Measurements from ENCODE around the gene RFX6.
A peak's percentile ranks its signal among the peaks of the same experiment; 100 is the strongest.

RFX6 gene

DNA sequence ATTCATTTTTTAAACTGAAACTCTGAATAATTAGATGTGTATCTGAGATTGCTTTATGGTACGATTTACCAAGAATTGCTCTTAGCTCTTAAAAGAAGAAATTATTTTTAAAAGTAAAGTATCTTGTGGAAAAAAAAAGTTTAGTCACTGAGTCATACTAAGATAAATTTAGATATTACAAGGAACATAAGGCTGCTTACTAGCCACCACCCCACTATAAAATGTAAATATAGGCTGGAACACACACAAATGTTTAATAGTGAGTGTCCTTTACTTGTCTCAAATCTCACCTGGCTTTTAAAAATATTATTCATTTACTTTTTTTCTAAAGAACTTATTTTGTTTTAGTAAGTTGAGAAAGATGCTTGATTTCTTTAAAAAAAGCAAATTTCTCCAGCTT lies 17.6 kb downstream of the RFX6 start:
- FAIRE-seq: no peak

DNA sequence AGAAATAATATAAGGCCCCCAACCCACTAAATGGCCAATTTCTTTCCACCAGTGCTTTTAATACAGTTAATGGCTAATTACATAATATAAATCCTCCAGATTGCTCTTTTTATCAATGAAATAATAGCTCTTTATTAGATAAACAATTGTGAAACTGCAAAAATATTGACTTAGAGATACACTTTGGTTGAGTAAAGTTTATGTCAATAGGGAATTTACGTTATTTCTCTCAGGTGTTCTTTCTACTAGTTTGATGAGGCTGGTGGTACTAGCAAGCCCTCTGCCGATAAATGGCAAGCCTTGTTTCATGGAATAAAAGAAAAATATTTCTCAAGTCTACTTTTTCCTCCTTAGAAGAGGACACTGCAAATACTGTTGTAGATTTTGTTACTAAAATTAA lies 18.9 kb downstream of the RFX6 start:
- FAIRE-seq (no peak), DNase-seq (ENCODE audit: insufficient read length, low spot score) (no peak)

More for the DNA sequence above, 17.6 kb downstream of the RFX6 start:
- no peak for DNase-seq (ENCODE audit: insufficient read length, low spot score)

DNA sequence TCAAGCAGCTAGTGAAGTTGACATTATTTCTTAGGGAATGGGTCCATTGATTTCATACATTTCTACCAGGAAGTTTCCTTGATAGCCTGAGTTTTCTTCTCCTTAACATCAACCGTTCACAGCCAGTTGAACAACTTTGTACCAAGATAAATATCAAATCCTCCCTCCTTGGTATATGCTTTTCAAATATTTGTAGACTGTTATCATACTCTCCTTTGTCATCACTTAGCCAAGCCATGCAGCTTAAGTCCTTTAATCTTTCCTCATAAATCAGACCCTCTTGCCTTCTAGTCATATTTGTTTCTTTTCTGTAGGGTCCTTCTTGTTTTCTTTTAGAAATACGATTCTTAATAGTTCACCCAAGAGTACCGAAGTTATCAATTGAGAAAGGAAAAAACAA lies 25.6 kb downstream of the RFX6 start:
- no peak for FAIRE-seq
- no peak for DNase-seq (ENCODE audit: insufficient read length, low spot score)

DNA sequence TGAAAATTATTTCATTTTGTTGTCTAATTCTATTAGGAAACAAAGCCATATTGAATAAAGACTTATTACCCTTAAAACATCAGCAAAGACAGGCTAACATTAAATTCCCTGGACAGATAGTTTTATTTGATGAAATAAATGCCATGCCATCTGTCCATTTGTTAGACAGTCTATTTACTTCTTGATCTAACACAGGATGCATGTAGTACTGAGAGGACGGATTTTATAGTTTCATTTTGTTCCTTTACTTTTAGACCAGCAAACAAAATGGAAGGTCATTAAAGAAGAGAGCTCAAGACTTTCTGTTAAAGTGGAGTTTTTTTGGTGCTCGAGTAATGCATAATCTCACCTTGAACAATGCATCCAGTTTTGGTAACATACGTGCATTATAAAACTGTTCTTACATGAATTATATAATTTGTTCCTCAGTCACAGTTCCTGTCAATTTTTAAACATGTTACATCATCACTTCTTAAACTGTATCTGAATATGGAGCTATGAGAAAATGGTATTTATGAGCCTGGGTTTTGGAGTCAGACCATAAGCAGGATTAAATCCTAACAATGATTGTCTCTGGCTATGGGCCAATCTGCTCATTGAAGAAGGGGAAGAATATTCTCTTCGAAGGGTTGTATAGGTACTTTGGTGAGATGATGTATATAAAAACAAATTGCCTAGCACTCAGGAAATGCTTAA lies 46.0 kb downstream of the RFX6 start:
- DNase-seq (ENCODE audit: insufficient read length, low spot score): no peak
- no peak for FAIRE-seq

DNA sequence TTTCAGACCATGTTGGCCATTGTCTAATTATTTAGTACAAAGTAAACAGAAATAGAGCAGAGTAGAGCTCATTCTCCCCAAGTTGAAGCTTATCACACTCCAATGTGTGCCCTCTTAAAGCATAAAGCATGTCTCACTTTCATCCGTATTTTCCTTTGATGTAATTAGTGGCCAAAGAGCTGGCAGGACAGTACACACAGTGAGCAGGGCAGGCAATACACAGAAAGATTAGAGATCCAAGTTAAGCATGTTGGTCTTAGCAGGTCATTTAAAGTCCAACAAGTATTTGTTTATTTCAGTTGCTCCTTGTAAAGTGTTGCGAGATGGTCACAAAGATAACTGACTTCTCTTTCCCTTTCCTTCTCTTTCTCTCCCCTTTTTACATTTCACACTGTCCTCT lies 47.2 kb downstream of the RFX6 start:
- no peak for DNase-seq (ENCODE audit: insufficient read length, low spot score)
- no peak for FAIRE-seq

DNA sequence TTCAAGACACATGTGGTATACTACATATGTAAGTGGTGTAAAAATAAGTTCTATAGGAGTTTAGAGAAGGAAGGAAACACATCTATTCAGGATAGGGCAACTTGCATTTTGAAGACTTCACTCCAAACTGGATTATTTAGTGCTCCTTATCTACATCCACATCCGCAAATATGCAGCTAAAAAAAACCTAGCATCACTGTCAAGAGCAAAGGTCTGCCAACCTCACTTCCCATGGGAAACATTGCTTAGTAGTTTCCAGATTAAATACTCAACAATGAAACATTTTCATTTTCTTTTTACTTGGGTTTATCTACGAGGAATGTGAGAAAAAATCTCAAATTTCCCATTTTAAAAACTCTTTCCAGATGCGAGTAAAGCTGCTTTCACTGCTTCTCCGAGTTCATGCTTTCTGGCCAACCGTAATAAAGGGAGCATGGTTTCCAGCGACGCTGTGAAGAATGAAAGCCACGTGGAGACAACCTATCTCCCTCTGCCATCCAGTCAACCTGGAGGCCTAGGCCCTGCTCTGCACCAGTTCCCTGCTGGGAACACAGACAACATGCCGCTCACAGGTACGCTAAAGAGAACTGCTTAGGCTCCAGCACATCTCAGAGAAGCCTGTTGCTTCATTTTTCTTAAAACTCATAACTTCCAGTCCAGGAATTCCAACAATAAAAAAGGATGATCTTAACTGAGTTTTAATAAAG lies 48.2 kb downstream of the RFX6 start:
- DNase-seq (ENCODE audit: insufficient read length, low spot score) (no peak), FAIRE-seq (no peak)

DNA sequence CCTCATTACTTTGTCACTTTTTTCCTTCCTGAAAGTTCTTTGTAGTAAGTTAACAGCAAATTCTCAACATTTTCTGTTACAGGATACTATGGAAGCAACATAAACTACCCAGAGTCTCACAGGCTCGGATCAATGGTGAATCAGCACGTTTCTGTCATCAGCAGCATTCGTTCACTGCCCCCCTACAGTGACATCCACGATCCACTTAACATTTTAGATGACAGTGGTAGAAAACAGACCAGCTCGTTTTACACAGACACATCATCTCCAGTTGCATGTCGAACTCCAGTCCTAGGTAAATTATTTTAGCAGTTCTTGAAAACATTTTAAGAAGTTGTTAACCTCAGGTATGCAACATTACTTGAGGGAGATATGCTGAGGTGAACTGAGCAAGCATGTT lies 51.6 kb downstream of the RFX6 start:
- DNase-seq (ENCODE audit: insufficient read length, low spot score) (no peak), FAIRE-seq (no peak)

DNA sequence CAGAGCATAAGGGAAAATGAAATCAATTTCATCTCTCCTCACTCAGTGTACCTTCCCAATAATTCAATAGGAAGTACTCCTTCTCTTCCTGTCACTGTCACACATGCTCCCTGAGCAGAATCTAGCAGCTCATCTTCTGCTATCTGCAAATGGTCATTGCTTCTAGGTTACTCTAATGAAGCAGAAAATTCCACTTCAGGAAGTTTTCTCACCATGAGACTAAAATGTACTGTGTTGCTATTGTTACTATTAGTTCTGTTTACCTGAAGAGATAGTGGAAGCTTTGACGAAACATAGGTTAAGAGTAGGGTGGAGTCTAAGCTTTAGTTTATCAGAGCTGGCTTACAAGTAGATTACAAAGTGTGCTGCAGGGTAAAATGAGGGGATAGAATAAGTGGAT lies 52.8 kb downstream of the RFX6 start:
- DNase-seq (ENCODE audit: insufficient read length, low spot score) (no peak), FAIRE-seq (no peak)

DNA sequence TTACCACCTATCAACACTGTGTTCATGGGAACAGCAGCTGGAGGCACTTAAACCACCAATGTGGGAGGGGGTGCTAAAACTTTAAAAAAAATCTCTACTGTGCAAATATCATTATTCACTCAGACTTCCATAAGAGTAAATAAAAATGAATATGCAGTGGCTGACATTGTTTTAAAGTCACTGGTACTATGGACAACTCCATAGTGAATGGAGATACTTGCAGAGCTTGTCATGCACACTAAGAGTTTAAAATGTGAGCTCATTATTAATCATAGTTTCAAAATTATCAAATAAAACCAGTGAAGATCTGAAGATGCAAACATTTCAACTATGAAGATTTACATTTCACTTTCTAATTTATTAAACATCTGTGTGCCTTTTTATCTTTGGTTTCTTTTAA lies 54.4 kb downstream of the RFX6 start:
- FAIRE-seq (no peak), DNase-seq (ENCODE audit: insufficient read length, low spot score) (no peak)

DNA sequence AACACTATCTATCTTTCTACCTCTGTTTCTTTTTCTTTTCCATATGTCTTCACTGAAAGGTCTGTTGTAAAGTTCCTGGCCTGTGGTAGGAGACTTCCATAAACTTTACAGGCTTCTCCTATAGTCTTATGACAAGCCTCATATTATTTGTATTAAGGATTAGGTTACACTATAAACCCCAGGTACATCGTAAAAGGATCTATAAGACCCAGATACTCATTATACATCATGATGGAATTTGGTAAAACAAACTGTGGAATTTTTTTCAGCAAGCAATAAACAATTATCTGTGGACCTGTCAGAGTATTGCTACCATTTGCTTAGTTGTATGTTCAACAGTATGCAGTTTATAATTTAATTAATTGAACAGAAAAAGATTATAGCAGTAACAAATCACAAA lies 55.5 kb downstream of the RFX6 start:
- FAIRE-seq (no peak), DNase-seq (ENCODE audit: insufficient read length, low spot score) (no peak)

DNA sequence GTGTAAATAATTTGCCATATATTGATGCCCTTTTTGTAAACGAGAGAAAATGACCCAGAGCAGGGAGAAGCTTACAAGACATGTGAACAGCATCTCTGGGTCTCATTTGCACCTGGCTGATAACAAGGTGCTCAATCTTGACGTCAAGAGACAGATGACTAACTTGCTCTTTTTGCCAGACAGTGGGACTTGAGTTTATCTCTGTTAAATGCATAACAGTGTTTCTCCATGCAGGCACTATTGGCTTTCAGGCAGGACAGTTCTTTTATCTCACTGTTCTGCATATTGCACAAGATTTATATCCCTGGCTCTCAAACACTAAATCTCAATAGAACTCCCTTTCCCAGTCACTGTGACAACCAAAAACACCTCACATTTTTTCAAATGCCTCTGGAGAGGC lies 56.4 kb downstream of the RFX6 start:
- DNase-seq (ENCODE audit: insufficient read length, low spot score) (no peak), FAIRE-seq (no peak)

DNA sequence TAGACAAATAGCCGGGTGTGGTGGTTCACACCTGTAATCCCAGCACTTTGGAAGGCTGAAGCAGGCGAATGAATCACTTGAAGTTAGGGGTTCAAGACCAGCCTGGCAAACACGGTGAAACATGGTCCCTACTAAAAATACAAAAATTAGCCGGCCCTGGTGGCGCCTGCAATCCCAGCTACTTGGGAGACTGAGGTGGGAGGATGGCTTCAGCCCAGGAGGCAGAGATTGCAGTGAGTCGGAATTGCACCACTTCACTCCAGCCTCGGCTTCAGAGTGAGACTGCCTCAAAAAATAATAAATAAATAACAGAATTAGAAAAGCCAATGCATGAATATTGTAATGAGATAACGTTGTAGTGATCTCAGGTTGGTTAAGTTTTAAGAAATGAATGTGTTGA lies 61.3 kb downstream of the RFX6 start:
- FAIRE-seq (no peak), DNase-seq (ENCODE audit: insufficient read length, low spot score) (no peak)

DNA sequence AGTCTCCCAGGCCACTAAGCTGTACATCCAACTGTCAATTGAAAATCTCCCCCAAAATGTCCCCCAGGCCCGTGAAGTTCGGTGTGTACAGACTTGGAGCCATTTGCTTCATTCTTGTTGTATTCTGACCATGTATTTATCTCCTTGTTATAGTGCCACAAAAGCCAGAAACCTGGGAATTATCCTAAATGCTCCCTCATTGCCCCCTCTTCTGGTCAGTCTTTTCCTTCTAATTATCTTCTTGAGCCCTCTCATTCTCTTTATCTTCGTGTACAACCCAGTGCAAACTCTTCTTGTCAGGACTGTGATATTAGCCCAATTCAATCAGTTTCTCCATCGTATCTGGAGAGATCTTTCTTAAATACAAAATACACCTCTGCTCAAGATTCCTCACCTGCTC lies 64.7 kb downstream of the RFX6 start:
- no peak for DNase-seq (ENCODE audit: insufficient read length, low spot score)

DNA sequence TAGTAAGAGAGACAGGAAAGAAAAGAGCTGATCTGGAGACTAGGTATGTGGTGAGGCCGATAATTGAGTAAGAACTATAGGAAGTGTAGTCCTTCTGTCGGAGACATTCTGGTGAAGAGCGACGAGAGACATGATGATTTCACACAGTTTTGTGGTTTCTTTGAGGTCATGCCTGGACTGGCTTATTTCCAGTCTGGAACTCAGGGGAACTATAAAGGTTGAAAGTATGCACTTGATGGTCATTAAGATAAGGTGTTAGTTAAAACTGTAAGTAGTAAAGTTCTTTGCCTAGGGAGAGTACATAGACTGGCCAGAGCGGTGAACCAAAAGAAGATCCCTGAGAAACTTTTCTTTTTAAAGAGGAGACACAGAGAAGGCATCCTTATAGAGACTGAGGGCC lies 68.8 kb downstream of the RFX6 start:
- FAIRE-seq (peak; percentile 28), DNase-seq (ENCODE audit: insufficient read length, low spot score) (no peak)

More for the DNA sequence above, 64.7 kb downstream of the RFX6 start:
- no peak for FAIRE-seq

DNA sequence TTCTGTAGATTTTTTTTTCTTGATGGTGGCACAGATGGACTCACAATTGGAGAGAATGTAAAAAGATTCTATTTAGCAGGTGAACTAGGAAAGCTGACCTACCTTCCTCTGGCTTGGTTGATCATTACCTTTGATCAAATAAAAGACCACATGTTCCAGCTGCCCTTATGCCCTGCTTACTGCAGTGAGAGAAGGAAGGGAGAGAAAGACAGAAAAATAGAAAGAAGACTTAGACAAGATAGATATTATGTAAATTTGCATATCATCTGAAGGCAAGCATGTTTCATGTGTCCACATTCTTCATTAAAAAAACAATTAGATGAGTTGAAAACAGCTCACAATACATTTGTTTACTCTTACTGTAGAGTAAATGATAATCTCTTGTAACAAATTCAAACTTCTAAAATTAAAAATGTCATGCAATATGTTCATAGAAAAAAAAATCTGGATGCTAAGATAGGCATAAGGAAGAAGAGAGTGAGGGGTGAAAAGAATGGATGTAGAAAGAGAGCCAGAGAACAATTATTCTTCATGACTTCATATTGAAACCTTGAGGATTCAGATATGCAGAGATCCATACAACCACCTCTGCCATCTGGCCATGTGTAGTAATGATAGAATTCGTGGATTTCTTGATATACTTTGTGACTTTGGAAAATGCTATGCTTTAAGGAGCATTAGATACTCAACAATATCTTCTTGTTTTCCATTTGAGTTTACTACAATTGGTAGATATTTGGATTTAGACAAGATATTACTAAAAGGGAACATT lies 71.7 kb downstream of the RFX6 start:
- FAIRE-seq (no peak), DNase-seq (ENCODE audit: insufficient read length, low spot score) (no peak)

DNA sequence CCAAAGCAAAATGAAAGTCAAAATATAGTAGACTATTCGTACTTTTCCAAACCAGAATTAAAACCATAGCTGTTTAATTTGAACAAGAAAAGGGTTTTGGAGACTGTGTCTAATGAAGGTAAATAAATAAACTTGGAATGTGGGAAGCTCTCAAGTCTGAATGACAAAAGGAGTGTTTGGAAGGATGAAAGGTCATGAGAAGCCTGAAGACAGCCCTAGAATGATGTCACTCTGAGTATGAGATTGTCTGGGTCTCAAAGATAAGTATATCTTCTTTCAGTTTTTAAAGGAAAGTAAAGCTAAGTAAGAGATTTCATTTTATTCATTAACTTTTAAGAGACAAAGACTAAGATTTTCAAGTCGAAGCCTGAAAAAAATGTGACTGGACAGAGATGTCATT lies 72.9 kb downstream of the RFX6 start:
- DNase-seq (ENCODE audit: insufficient read length, low spot score): no peak
- FAIRE-seq: no peak

DNA sequence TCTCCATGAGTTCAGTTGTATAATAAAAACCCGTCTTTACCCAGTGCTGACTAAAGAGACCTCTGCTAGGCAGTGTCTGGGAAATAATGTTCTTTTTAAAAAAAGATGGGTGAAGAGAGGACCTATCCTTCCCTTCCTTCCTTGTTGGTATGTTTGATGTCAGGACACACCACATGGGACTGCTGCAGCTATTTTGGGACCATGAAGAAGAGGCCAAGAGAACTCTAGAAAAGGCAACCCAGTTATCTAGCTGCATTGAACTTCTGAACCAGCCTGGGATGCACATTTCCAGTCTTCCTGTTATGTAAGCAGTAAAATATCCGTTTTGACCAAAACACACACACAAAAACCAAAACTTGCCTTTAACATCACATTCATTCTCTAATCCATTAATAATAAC lies 77.3 kb downstream of the RFX6 start:
- FAIRE-seq (no peak), DNase-seq (ENCODE audit: insufficient read length, low spot score) (no peak)

DNA sequence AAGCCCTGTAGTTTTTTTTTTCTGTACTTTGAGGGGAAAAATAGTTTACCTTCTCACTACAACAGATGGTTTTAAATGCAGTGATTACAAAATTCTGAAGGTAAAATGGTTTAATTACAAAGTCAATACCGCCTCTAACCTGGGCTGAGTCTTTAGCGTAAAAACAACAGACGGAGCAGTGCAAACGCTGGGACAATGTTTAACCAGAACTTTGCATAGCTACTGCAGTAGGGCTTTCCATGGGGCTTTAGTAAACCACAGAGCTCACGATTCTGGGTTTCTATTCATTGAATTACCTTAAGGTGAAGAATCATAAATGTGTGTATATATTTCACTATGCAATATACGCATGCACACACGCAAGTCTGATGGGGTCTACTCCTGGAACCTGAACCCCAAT lies 77.9 kb downstream of the RFX6 start:
- no peak for FAIRE-seq

DNA sequence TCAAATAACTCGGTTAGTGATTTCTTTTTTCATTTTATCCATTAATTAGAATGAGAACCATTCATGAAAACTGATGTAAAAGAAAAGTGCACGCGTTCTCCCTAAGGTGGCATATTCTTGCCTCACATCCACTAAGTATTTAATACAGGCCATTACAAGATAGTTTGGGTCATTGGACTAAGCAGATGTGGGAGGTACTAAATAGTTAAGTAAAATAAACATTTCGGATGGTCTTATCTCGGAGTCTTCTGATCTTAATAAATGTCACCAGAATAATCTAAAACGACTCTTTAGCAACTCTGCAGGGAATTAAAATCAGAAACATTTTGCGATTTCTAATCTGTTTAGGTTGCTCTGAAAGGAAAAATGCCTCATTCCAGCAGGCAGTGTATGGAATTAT lies 78.7 kb downstream of the RFX6 start:
- FAIRE-seq: no peak
- no peak for DNase-seq (ENCODE audit: insufficient read length, low spot score)

More for the DNA sequence above, 77.9 kb downstream of the RFX6 start:
- no peak for DNase-seq (ENCODE audit: insufficient read length, low spot score)

DNA sequence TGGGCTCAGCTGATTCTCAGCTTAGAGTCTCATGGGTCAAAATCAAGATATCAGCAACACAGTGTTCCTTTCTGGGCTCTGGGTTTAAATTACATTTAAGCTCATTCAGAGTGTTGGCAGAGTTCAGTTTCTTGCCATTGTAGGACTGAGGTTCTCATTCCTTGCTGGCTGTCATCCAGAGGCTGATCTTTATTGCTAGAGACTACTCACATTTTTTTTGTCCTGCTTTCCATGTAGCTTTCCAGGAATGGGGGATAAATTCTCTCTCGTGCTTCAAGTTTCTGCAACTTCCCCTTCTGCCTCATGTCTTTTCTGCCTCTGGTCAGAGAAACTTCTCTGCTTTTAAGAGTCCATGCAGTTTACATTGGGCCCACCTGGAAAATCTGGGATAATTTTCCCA lies 86.9 kb downstream of the RFX6 start:
- no peak for FAIRE-seq
- DNase-seq (ENCODE audit: insufficient read length, low spot score): no peak

DNA sequence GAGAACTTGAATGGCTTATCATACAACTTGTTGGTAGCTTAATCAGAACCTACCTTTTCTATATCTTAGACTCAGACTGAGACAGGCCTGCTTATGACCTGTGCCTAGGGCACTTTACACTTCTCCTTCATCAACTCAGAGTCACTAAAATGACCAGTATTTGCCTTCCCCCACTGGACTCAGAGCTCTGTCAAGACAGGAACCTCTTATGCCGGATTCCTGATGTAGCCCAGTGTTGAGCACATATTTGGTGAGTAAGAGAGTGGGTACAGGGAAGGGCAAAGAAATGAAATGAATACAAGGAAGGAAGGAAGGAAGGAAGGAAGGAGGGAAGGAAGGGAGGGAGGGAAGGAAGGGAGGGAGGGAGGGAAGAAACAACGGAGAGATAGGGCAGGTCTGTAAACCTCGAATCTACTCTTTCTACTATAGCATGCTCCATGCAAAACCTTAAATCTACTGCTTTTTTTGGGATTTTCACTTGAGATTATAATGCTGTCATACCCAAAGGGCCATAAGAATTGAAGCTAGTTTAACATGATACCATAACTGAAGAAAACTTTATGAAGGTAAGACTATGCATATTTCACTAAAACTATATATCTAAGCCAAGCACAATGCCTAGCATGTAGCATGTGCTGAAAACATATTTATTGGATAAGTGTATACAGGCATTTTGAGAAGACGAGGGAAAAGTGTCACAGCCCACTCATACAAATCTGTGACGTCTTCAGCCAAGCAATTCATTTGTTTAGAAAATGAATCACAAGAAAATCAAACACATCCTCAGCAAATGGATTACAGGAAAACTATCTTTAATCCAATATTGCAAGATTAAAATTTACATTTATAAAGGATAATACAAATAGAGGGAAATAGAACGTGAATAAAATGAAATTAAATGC lies 89.9 kb downstream of the RFX6 start:
- DNase-seq (ENCODE audit: insufficient read length, low spot score) (no peak), FAIRE-seq (no peak)

Data from GM19239 (cell line).